IPS-NIHi7 (cell line): ENCODE measurements around the gene ASB15.
A peak's percentile ranks its signal among the peaks of the same experiment; 100 is the strongest.
"Not testable (repeated sequence)": the region's sequence is repeated elsewhere in the genome, so short reads cannot be mapped to it uniquely, and the experiment has no call there.

Experiments used
- DNase-seq: peaks from one replicate; pipeline ENCODE4 v3.0.0; 2012; ENCODE audit warnings: mixed read lengths; ENCODE audit errors: extremely low spot score

Gene ASB15

GRCh38 chr7:123601530-123601929 is at the start of gene ASB15:
ASB15 (plus strand) TSS chr7:123601821; CDS start chr7:123614503, 12,682 bp downstream.
- DNase-seq = no peak

- not testable (repeated sequence) for DNase-seq
These were observed 49.5 kb upstream of the ASB15 start for GRCh38 chr7:123552134-123552533.

- no peak for DNase-seq
These were observed 49.0 kb upstream of the ASB15 start for GRCh38 chr7:123552641-123553040.

GRCh38 chr7:123553159-123553558 is 48.5 kb upstream of the ASB15 start:
- no peak for DNase-seq

GRCh38 chr7:123555484-123555883 is 46.1 kb upstream of the ASB15 start:
- DNase-seq = no peak

- no peak for DNase-seq
These were observed 44.6 kb upstream of the ASB15 start for GRCh38 chr7:123557016-123557397.

GRCh38 chr7:123557398-123558288 is 44.0 kb upstream of the ASB15 start, which contains the start of gene NDUFA5:
NDUFA5 (minus strand) TSS chr7:123557818; CDS start chr7:123557795, 23 bp downstream.
- DNase-seq = peak; percentile 94

- DNase-seq = no peak
These were observed 43.2 kb upstream of the ASB15 start for GRCh38 chr7:123558289-123558874.

- DNase-seq = no peak
These were observed 39.5 kb upstream of the ASB15 start for GRCh38 chr7:123562121-123562520.

- DNase-seq = no peak
These were observed 32.1 kb upstream of the ASB15 start for GRCh38 chr7:123569352-123570010.

- DNase-seq = no peak
These were observed 31.0 kb upstream of the ASB15 start for GRCh38 chr7:123570390-123571182.

GRCh38 chr7:123571187-123571586 is 30.4 kb upstream of the ASB15 start:
- DNase-seq = no peak

- no peak for DNase-seq
These were observed 29.9 kb upstream of the ASB15 start for GRCh38 chr7:123571684-123572083.

- peak; percentile 18 for DNase-seq
These were observed 28.3 kb upstream of the ASB15 start for GRCh38 chr7:123573341-123573740.

GRCh38 chr7:123573896-123574467 is 27.6 kb upstream of the ASB15 start:
- no peak for DNase-seq

GRCh38 chr7:123579416-123579815 is 22.2 kb upstream of the ASB15 start:
- no peak for DNase-seq

GRCh38 chr7:123580406-123581161 is 21.0 kb upstream of the ASB15 start:
- DNase-seq = peak; percentile 61

- DNase-seq = no peak
These were observed 20.5 kb upstream of the ASB15 start for GRCh38 chr7:123581162-123581459.

- no peak for DNase-seq
These were observed 17.8 kb upstream of the ASB15 start for GRCh38 chr7:123583821-123584220.

GRCh38 chr7:123588376-123588775 is 13.2 kb upstream of the ASB15 start:
- no peak for DNase-seq

- DNase-seq = peak; percentile 16
These were observed 6.8 kb upstream of the ASB15 start for GRCh38 chr7:123594813-123595241.
